NOMO-1 treated with DMSO at 0.1 percent for 48 hours (cell line): ENCODE measurements around the gene NCR3LG1.
"Not testable (repeated sequence)": the region's sequence is repeated elsewhere in the genome, so short reads cannot be mapped to it uniquely, and the experiment has no call there.

Experiments used
- DNase-seq: peaks from one replicate; lab custom pipeline; 2025; ENCODE audit not compliant: unreplicated experiment; lab: John Stamatoyannopoulos, UW

The NCR3LG1 gene

GRCh38 chr11:17408641-17409040 is 57.0 kb downstream of the NCR3LG1 start:
- DNase-seq: no peak

GRCh38 chr11:17410606-17411379 is 59.2 kb downstream of the NCR3LG1 start:
- DNase-seq: no peak

GRCh38 chr11:17411418-17411817 is 59.8 kb downstream of the NCR3LG1 start:
- no peak for DNase-seq

GRCh38 chr11:17412488-17413180 is 61.0 kb downstream of the NCR3LG1 start:
- DNase-seq: no peak

- no peak for DNase-seq
These were observed 62.1 kb downstream of the NCR3LG1 start for GRCh38 chr11:17413414-17414316.

- DNase-seq: no peak
These were observed 62.7 kb downstream of the NCR3LG1 start for GRCh38 chr11:17414317-17414737.

- no peak for DNase-seq
These were observed 63.4 kb downstream of the NCR3LG1 start for GRCh38 chr11:17414992-17415391.

- DNase-seq: no peak
These were observed 64.0 kb downstream of the NCR3LG1 start for GRCh38 chr11:17415523-17416104.

- DNase-seq: no peak
These were observed 64.9 kb downstream of the NCR3LG1 start for GRCh38 chr11:17416492-17416891.

- no peak for DNase-seq
These were observed 67.0 kb downstream of the NCR3LG1 start for GRCh38 chr11:17418444-17419081.

- no peak for DNase-seq
These were observed 70.2 kb downstream of the NCR3LG1 start for GRCh38 chr11:17421781-17422180.

GRCh38 chr11:17423533-17424310 is 72.1 kb downstream of the NCR3LG1 start:
- DNase-seq: no peak

GRCh38 chr11:17426233-17426632 is 74.6 kb downstream of the NCR3LG1 start:
- DNase-seq: not testable (repeated sequence)
